Measurements from ENCODE around the gene ZSWIM3. TPM values are rescaled to one million over a fixed set of nuclear protein-coding genes. Genes with fewer than 3 reads are reported as not detected.

ZSWIM3 gene
- total and polyA plus RNA-seq, 2 of the 13 experiments (the other 11 are each of a cell fraction or from before 2014, with no cell fraction given) = 5.2 to 5.8 TPM

GRCh38 chr20:45909336-45909808 is 52.0 kb downstream of the ZSWIM3 start (continued):
- no peak for TF ChIP-seq ZNF275 (CRISPR knock-in tag; IDR thresholded peaks at IDR 0.05; ENCODE audit: borderline replicate concordance)
- peak; percentile 66; the same call in 1 of the 2 replicates for TF ChIP-seq ZZZ3 (CRISPR knock-in tag; IDR thresholded peaks at IDR 0.05; ENCODE audit: borderline replicate concordance)
- no peak for TF ChIP-seq JUNB (CRISPR knock-in tag; IDR thresholded peaks at IDR 0.05; ENCODE audit: borderline replicate concordance)
- TF ChIP-seq GATAD1 (CRISPR knock-in tag; IDR thresholded peaks at IDR 0.05) = peak; percentile 25; the same call in 1 of the 2 replicates
- TF ChIP-seq HNF1B (CRISPR knock-in tag; IDR thresholded peaks at IDR 0.05) = peak; percentile 78
- TF ChIP-seq ETV5 (CRISPR knock-in tag; IDR thresholded peaks at IDR 0.05; ENCODE audit: borderline replicate concordance) = peak; percentile 91
- peak; percentile 53; the same call in 1 of the 2 replicates for TF ChIP-seq ZNF331 (CRISPR knock-in tag; IDR thresholded peaks at IDR 0.05)
- no peak for TF ChIP-seq AGO2 (optimal IDR thresholded peaks at IDR 0.05; ENCODE audit: low read depth, low read length)
- TF ChIP-seq KAT2B (IDR thresholded peaks at IDR 0.05; ENCODE audit: borderline replicate concordance, low read depth, low read length) = no peak
- no peak for TF ChIP-seq HES4 (CRISPR knock-in tag; IDR thresholded peaks at IDR 0.05; ENCODE audit: borderline replicate concordance)
- TF ChIP-seq ETS1 (CRISPR knock-in tag; IDR thresholded peaks at IDR 0.05) = no peak
- no peak; the same call in 1 of the 2 replicates for TF ChIP-seq ZBTB43 (CRISPR knock-in tag; conservative IDR thresholded peaks at IDR 0.05)
- no peak; the same call in 1 of the 2 replicates for TF ChIP-seq ZNF414 (CRISPR knock-in tag; IDR thresholded peaks at IDR 0.05)
- TF ChIP-seq ZBTB3 (CRISPR knock-in tag; IDR thresholded peaks at IDR 0.05; ENCODE audit: borderline replicate concordance, low read depth) = no peak; the same call in 1 of the 2 replicates
- no peak for TF ChIP-seq ZBTB34 (CRISPR knock-in tag; IDR thresholded peaks at IDR 0.05)
- no peak for TF ChIP-seq TCF7L2 (IDR thresholded peaks at IDR 0.05; ENCODE audit: low read depth, low read length)
- TF ChIP-seq RNF219 (CRISPR knock-in tag; IDR thresholded peaks at IDR 0.05) = no peak
- no peak for TF ChIP-seq ZC3H4 (CRISPR knock-in tag; IDR thresholded peaks at IDR 0.05; ENCODE audit: borderline replicate concordance)
- no peak for TF ChIP-seq SP140L (CRISPR knock-in tag; IDR thresholded peaks at IDR 0.05; ENCODE audit: borderline replicate concordance)

All from HepG2 (cell line).